Parathyroid adenoma (tissue), 2 donors: ENCODE data around the gene UPP2.

Experiments used
- H2AFZ ChIP-seq: fragments of 300-600 bp; sonication (generic); one replicate; pipeline ENCODE4 v1.7.0; 2017; ENCODE audit warnings: antibody characterized with exemption, mild to moderate bottlenecking
- H3K27ac ChIP-seq: fragments of 300-600 bp; sonication (generic); one replicate; pipeline ENCODE4 v1.7.0; 2017
- H3K27me3 ChIP-seq: fragments of 300-600 bp; sonication (generic); one replicate; pipeline ENCODE4 v1.7.0; 2017; ENCODE audit warnings: low read length; ENCODE audit not compliant: control insufficient read depth, insufficient read depth
- H3K36me3 ChIP-seq: fragments of 300-600 bp; sonication (generic); one replicate; pipeline ENCODE4 v1.7.0; 2017; ENCODE audit warnings: low read length; ENCODE audit not compliant: control insufficient read depth, insufficient read depth
- H3K4me1 ChIP-seq: fragments of 300-600 bp; sonication (generic); one replicate; pipeline ENCODE4 v1.7.0; 2017; ENCODE audit warnings: control low read depth
- H3K4me2 ChIP-seq: fragments of 300-600 bp; sonication (generic); one replicate; pipeline ENCODE4 v1.7.0; 2017; ENCODE audit warnings: low read length
- H3K4me3 ChIP-seq: fragments of 300-600 bp; sonication (generic); one replicate; pipeline ENCODE4 v1.7.0; 2017; ENCODE audit warnings: low read depth, low read length
- H3K79me2 ChIP-seq: fragments of 300-600 bp; sonication (generic); one replicate; pipeline ENCODE4 v1.7.0; 2017; ENCODE audit warnings: control low read depth
- H3K9ac ChIP-seq: fragments of 300-600 bp; sonication (generic); one replicate; pipeline ENCODE4 v1.7.0; 2017; ENCODE audit warnings: mild to moderate bottlenecking
- H3K9me3 ChIP-seq: fragments of 300-600 bp; sonication (generic); one replicate; pipeline ENCODE4 v1.7.0; 2017; ENCODE audit warnings: low read length; ENCODE audit not compliant: control insufficient read depth
- CTCF ChIP-seq: fragments of 300-600 bp; sonication (generic); IDR thresholded peaks from one replicate; pipeline ENCODE4 v1.7.0; 2017; ENCODE audit warnings: antibody characterized with exemption, mild to moderate bottlenecking
- donor health status: primary hyperparathyroidism.

Gene UPP2

GRCh38 chr2:158079672-158080071 is 22.0 kb upstream of the UPP2 start:
- no peak overlapping the region for H2AFZ ChIP-seq
- TF ChIP-seq CTCF: no peak
- H3K9me3 ChIP-seq: no peaks in the 10 kb centered on the region
- no peaks in the 10 kb centered on the region for H3K36me3 ChIP-seq
- H3K79me2 ChIP-seq: no peaks in the 10 kb centered on the region
- H3K9ac ChIP-seq: no peak overlapping the region
- no peaks in the 10 kb centered on the region for H3K27me3 ChIP-seq
- H3K27ac ChIP-seq: no peak overlapping the region
- no peak overlapping the region for H3K4me3 ChIP-seq
- H3K4me2 ChIP-seq: no peak overlapping the region
- H3K4me1 ChIP-seq: no peaks in the 10 kb centered on the region

- Histone ChIP-seq H3K36me3 (no peaks in the 10 kb centered on the region), H2AFZ (no peak overlapping the region), H3K9ac (no peak overlapping the region), H3K4me3 (no peak overlapping the region), H3K27me3 (no peaks in the 10 kb centered on the region), H3K27ac (no peak overlapping the region), H3K9me3 (no peaks in the 10 kb centered on the region), H3K79me2 (no peaks in the 10 kb centered on the region), H3K4me1 (no peaks in the 10 kb centered on the region), H3K4me2 (no peak overlapping the region)
- TF ChIP-seq CTCF: no peak
Measured at GRCh38 chr2:158088093-158088492, 13.6 kb upstream of the UPP2 start.

DNA sequence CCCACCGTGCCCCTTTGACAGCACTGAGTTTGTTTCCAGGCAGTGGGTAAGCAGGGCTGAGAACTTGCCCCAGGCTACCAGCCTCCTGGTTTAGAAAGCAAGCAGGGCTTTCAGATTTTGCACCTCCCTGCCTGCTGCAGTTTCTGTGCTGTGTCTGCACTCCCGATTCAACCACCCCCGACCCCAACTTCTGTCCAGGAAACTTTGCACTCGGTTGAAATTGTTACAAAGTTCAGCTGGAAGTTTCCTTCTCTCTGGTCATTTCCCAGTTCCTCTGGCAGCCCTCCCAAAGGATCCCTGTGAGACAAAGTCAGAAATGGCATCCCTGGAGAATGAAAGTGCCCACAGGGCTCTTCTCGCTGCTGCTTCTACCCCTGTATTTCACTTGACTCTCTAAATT is 12.4 kb upstream of the UPP2 start:
- Histone ChIP-seq H3K9ac (no peak overlapping the region), H3K4me3 (no peak overlapping the region), H3K79me2 (no peaks in the 10 kb centered on the region), H3K9me3 (no peaks in the 10 kb centered on the region), H3K27ac (no peak overlapping the region), H3K27me3 (no peaks in the 10 kb centered on the region), H3K36me3 (no peaks in the 10 kb centered on the region), H3K4me2 (no peak overlapping the region), H3K4me1 (no peaks in the 10 kb centered on the region), H2AFZ (no peak overlapping the region)
- TF ChIP-seq CTCF: no peak

GRCh38 chr2:158091647-158092046 is 10.0 kb upstream of the UPP2 start:
- H3K79me2 ChIP-seq: no peaks in the 10 kb centered on the region
- H2AFZ ChIP-seq: no peak overlapping the region
- TF ChIP-seq CTCF: no peak
- no peaks in the 10 kb centered on the region for H3K27me3 ChIP-seq
- no peaks in the 10 kb centered on the region for H3K9me3 ChIP-seq
- no peak overlapping the region for H3K4me2 ChIP-seq
- no peak overlapping the region for H3K27ac ChIP-seq
- H3K4me3 ChIP-seq: no peak overlapping the region
- H3K9ac ChIP-seq: no peak overlapping the region
- H3K4me1 ChIP-seq: no peaks in the 10 kb centered on the region
- H3K36me3 ChIP-seq: no peaks in the 10 kb centered on the region

DNA sequence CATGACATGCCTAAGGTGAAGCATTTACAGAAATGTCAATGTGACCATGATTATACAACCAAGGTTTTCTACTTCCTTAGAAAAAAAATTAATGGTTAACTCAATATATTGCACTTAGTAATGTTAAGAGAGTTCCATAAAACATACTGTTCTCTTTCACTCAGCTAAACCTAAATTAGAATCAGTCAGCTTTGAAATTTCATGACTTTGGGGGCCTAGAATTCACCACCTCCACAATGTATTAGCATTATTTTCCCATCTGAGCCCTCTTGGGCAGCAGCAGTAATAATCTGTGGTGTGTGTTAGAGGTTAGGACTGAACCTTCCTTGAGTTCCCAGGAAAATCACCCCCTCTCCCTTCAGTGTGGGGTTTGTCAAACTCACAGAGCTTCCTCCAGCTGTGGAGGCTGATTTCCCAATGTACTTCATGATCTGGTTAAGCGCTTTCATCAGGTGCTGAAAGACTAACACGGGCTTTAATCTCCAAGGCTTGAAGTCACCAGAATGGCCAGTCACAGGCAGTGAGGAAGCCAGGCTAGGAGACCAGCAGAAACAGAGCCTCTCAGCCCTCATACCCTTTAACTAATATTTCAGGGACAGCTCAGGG is 7.1 kb upstream of the UPP2 start:
- no peak overlapping the region for H3K27ac ChIP-seq
- H3K9ac ChIP-seq: no peak overlapping the region

More for the DNA sequence above, 7.1 kb upstream of the UPP2 start:
- Histone ChIP-seq H3K79me2 (no peaks in the 10 kb centered on the region), H3K9me3 (no peaks in the 10 kb centered on the region), H3K4me2 (no peak overlapping the region), H3K27me3 (no peaks in the 10 kb centered on the region), H2AFZ (no peak overlapping the region), H3K4me3 (no peak overlapping the region), H3K36me3 (no peaks in the 10 kb centered on the region), H3K4me1 (no peaks in the 10 kb centered on the region)
- no peak for TF ChIP-seq CTCF
